HG03196 (cell line): Measurements from ENCODE around the gene COBL.

ENCODE experiments used
- ATAC-seq: cut with Tn5 transposase; IDR thresholded peaks from one replicate; pipeline ENCODE4 v1.9.1; 2021; ENCODE audit not compliant: unreplicated experiment

Gene COBL

DNA sequence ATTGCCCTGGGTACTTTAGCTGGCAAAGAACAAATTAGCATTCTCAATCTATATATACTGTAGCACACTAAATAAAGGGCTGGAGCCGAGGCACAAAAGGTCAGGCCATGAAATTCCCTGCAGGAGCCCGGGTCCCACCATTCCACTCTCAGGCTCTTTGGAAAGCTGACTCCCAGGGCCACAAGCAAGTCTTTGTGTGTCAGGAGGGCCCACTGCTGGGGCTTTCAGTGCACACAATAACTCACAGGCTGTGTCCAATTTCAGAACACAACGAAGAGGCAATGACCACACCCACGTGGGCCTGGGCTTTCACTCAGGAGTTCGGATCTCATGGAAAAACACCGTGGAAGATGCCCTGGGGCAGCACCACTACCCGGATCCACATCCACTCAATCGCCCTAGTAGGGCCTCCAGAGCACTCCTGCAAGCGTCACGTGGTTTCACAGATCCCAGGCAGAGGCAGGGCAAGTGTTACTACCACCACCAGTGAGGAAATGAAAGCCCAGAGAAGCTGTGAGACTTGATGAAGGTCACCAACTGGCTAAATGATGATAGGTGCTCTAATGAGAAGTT lies 60.3 kb downstream of the COBL start:
- no peak for ATAC-seq

DNA sequence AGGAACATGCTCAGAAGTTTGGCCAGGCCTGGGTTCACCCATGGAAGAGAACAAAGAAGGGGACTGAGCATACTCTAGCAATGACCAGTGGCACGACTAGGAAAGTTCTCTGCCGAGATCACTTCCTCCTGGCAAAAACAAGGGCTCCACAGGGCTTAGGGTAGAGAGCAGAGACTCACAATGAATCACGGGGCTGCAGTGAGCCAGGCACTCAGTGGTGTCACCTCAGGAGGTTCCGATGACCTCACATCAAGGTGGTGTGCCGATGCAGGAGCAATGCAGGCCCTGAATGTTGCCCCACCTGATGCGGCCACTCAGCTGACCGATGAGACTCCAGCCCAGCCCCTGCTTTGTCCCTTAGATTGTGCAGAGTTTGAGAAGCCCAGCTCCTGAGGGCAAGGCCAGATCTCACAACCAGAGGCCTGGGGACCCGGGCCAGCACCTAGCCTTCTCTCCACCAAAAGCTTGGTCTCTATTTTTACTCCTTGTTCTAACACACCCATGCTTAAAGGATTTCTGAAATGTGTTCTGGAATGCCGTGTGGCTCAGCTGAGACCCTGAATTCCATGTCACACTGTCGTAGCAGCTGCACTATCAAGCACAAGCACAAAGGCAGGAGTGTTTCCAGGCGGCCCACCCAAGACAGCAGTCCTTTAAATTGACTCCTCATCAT lies 60.9 kb downstream of the COBL start:
- no peak for ATAC-seq

DNA sequence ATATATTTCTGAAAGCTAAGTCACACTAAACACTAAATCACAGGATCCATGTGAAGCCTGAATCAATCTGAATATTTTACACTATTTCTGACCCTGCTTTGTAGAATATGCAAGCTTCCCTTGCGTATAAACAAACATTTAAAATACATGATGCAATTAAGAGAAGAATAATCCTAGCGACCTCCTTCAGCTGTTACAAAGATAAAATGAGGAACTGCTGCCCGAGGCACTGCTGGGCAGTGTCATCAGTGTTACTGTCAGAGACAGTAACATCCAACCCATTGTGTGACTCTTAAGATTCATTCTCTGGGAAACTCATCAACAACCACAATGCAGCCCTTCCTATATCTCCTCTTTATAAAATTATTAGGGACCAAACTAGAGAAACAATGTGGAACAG lies 61.6 kb downstream of the COBL start:
- ATAC-seq = no peak

DNA sequence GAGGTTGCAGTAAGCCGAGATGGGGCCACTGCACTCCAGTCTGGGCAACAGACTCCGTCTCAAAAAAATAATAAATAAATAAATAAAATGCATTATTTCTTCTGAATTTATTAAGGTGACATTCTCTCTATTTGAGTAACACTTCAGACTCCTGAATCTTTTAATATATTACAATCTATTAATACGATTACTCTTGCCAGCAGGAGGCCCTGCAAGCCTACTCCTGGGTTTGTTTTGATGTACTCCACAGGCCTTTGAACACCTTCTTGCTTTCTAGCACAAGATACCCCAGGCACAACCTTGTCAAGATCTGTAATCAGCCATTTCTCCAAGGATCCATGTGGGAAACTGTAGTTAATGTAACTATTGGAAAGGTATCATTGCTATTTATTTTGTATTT lies 63.5 kb downstream of the COBL start:
- no peak for ATAC-seq

DNA sequence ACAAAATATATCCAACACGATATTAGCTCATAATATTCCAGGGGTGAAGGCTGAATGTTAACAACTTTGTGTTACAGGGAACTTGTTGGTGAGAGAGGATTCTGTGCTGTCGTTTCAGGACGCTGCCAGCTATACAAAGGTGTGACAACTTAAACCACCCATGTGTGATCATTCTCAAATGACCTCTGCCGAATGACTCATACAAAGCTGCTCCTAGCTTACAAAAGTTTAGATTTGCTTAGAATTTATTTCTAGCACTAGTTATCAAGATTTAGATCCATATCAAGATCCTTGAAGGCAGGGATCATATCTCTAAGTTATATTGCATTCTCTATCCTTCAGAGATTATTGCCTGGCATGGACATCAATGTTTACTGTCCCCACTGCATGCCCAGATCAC lies 65.3 kb downstream of the COBL start:
- ATAC-seq = no peak

DNA sequence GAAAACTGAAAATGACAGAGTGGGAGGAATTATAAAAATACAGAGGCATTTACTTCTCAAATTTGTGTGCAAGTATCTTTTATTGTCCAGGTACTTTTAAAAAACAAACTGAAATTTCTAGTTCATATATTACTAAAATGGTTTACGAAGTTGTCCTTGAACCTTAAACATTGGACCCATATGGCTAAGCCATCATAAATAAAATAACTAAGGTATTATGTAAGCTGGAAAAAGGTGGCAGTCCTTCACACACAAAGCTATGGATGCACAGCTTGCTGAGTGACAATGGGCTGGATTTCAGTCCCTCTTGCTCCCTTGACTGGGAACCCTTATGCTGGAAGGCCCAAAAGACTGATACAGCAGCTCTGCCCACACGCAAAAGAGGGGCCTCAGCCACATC lies 66.1 kb downstream of the COBL start:
- no peak for ATAC-seq

DNA sequence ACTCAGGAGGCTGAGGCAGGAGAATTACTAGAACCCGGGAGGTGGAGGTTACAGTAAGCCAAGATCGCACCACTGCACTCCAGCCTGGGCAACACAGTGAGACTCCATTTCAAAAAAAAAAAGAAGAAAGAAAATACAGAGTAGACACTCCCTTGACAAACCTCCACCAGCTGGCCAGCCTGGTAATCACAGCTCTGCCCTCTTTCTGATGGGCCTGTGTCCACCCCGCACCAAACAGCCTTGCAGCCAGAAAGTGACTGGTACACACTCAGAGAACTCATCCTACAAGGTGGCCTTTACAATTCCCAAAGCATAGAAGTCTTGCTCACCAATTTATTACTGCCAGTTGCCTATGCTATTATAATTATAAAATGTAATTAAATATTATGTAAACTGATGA lies 66.6 kb downstream of the COBL start:
- no peak for ATAC-seq

DNA sequence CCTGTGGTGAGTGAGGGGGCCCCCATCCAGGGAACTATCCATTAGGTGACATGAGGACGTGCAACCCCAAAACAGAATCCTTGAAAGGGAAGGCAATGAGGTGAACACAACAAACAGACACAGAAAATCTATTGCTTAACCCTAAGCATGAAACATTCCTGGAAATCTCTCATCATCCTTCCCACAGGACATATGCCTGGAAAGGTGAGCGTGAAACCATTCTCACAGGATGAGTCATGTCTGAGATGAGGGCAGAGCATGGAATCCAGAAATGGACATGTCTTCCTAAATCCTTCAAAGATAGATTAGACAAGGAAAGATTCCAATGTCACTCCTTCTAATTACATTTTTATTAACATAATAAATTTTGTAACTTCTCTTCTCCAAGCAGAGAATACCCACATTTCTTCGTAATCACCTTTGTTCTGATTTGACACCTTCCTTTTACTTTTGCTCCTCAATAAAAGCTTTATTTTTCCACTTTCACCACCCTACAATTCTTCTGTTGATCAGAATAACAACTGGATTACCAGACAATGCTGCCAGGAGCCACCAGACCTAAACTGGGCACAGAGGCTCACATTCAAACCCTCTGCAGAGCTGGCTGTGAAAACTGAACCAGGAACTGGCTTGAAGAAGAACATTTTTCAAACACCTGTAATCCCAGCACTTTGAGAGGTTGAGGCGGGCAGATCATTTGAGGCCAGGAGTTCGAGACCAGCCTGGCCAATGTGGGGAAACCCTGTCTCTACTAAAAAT lies 67.2 kb downstream of the COBL start:
- ATAC-seq = no peak

DNA sequence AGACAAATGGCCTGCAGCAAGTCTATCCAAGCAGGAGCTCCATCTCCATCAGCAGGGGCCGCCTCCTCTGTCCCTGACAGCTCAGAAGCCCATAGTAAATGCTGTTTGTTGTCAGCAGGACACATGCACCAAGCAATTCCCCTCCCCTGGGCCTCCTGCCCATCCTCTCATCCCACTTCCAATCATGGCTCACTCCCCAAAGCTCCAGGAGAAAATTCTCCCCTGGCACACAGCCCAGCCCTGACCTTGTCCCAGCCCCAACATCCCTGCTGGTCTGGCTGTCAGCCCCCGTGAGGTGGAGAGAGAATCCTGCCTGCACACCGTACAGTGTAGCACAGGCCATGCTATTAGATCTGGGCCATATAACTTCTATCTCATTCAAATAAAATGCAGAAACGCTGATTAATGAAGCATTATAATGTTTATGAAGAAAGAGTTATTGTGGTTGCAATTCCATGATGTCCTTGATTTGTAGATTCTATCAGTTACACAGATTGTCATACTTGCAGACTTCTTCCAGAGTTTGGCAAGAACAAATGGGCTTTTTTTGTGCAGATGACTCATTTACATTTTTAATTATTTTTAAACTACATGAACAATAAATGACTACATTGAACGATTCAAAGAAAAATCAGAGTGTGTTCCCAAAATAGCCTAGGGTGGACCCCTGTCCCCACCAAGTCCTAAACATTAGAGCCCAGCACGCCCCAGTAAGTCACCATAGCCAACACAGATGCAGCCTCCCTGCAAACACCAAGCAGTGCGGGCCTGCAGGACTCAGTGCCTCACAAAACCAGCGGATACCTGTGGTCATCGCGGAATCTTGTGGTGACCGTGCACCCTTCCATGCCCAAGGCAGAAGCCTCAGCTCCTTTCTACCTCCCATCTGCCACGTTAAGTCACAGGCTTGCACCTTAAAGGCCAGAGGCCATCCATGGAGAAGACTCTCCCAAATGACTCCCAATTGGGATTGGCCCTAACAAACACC lies 70.1 kb downstream of the COBL start:
- no peak for ATAC-seq

DNA sequence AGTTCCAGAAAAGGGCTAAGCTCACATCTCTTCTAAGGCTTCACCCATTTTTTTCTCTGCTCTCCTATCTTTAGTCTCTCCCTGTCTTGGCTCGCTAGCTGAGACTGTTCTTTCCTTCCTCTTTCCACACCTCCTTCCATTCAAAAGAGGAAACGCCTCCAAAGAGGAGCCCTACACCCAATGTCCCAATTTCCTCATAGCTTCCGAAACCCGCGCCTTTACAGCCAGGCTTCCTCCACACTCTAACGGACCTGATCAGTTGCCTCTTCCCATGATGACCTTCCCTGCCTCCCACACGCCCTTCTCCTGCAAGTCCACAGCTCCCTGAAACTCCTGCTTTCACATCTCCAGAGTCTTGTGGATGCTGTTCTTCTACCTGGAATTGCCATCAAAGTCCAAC lies 71.7 kb downstream of the COBL start:
- no peak for ATAC-seq

DNA sequence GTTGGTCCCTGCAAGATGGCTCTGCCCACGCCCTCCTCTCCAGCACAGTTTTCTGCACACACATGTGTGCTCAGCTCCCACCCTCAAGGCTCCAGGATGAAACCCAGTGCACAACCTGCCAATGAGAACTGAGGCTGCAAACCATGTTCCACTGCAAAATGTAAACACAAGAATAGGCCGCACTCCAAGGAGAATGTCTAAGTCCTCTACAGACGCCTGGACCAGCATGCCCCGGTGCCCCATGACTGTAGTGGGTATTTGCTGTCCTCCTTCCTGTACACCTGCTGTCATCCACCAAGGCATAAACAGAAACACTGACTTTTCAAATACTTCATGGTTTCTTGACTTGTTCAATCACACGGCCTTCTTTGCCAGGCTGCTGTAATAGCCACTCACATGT lies 72.6 kb downstream of the COBL start:
- no peak for ATAC-seq

DNA sequence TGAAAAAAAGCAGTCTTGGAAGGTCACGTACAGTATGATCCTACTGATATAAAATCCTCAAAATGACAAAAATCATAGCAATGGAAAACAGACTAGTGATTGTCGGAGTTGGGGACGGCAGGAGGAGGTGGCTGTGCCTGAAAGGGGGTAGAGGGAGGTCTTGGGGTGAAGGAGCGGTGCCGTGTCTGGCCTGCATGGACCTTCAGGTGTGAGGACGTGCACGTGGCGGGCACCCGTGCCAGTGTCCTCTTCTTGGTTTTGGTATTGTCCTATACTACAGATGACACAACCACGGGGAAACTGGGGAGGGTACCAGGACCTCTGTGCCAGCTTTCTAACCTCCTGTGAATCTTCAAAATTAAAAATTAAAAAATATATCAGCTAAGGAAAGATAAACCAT lies 73.0 kb downstream of the COBL start:
- no peak for ATAC-seq

DNA sequence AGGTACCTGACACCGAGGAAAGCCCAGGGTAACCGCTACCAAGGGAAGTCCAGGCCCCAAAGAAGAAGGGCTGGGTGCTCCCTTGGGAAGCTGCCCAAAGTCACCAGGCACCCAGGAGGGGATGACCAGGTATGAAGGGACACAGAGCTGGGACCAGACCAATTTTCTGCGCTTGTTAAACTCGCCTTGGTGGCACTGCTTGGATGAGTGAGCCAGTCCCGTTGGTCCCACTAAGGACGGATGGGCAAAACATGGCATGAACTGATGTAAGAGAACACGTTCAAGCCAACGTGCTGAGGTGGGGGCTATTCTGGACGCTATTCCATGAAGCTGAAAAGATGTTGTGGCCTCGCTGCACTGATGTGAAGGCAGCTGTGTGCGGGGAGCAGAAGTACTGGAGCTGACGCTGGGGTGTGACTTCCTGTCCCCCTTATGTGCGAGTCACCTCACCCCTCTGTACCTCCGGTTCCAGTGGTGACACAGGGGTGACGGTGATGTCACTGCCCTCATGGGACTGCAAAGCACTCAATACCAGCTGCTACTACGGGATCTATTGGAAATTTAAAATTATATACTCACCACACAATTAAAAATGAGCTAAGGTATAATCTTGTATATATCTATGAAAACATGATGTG lies 73.6 kb downstream of the COBL start:
- ATAC-seq = no peak

DNA sequence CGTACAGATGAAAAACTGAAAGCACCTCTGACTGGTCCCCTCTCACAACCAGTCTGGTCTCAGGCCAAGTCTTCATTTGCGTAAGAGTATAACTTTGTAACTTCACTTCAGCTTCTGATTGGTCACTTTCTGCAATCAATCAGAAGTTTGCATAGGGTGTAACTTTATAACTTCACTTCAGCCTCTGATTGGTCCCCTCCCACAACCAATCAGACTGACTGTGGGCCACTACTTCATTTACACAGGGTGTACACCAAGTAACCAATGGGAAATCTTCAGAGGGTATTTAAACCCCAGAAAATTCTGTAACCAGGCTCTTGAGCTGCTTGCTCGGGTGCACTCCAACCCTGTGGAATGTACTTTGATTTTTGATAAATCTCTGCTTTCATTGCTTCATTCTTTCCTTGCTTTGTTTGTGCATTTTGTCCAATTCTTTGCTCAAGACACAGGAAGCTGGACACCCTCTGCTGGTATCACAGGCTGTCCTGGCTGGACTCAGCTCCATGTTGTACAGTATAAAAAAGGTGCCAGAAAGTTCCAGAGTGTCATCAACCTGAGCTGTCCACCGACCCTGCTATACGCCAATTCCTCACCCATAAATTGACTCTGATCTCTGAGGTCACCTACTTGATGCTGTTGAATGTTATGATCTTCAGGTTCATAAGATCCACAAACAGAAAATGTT lies 74.5 kb downstream of the COBL start:
- ATAC-seq = no peak

DNA sequence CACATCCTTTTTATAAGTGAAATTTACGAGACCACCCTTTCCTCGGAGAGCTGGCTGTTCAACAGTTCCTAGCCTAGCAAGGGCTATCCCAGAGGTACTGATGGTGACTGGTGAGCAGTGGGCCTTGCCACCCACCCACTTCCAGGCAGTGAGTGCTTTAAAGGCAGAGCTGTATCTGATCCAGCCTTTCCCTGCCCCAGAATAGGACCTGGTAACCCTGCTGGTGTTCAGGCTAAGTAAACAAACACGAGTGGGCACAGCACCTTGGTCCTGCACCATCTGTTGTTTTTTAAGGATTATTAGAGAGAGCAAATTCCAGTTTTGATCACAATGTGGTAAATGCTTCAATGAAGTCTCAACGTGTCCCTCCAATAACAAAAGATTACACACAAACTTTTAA lies 75.7 kb downstream of the COBL start:
- no peak for ATAC-seq

DNA sequence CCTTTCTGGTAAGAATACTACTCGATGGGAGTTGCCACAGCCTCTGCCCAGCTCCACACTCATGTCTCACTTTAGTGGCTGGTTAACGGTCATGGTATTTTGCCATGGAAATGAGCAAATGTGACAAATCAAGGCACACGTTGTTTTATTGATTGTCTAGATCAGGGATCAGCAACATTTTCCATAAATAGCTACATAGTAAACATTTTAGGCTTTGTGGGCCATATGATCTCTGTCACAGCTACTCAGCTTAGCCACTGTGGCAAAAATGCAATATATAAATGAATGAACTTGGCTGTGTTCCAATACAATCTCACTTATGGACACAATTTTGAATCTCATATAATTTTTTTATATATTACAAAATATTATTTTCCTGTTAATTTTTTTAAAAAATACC lies 76.9 kb downstream of the COBL start:
- ATAC-seq = no peak

DNA sequence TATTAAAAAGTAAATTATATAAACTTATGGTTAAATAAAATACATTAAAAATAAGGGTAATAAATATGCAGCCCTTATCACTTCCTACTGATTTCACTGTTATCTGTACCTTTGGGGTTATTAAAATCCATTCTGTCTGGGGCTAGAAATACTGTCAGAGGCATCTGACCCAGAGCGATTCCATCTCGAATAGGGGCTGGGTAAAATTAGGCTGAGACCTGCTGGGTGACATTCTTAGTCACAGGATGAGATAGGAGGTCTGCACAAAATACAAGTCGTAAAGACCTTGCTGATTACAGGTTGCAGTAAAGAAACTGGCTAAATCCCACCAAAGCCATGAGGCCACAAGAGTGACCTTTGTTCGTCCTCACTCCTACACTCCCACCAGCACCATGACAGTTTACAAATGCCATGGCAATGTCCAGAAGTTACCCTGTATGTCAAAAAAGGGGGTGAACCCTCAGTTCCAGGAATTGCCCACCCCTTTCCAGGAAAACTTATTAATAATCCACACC lies 77.6 kb downstream of the COBL start:
- ATAC-seq = no peak

DNA sequence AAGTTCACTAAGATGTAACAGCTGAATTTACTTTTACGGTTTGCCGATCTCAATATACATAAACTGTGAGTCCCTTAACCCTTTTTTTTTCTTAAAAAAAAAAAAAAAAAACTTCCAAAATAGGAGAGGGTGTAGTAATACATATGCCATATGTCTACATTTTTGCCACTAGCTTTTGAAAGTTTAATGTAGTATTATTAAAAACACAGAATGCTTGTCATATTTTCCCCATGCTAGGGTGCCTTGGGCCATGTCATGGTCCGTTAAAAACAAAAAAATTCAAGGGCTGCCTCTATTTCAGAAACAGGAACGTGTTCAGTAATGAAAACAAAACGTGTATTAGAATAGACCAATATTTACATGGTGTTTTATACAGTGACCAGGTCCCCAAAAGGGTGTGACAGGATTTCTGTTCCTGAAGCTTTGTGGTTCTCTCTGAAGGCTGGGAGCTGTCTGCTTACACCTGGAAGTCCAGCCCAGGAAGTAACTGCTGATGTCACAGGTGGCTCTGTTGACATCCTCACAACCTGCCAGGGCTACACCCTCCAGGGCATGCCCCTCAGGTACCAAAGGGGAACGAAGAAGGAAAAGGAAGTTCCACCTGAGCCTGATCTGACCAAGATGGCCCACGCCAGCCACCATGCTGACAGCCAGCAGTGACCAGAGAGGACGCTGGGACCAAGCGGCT lies 79.0 kb downstream of the COBL start:
- ATAC-seq = no peak

DNA sequence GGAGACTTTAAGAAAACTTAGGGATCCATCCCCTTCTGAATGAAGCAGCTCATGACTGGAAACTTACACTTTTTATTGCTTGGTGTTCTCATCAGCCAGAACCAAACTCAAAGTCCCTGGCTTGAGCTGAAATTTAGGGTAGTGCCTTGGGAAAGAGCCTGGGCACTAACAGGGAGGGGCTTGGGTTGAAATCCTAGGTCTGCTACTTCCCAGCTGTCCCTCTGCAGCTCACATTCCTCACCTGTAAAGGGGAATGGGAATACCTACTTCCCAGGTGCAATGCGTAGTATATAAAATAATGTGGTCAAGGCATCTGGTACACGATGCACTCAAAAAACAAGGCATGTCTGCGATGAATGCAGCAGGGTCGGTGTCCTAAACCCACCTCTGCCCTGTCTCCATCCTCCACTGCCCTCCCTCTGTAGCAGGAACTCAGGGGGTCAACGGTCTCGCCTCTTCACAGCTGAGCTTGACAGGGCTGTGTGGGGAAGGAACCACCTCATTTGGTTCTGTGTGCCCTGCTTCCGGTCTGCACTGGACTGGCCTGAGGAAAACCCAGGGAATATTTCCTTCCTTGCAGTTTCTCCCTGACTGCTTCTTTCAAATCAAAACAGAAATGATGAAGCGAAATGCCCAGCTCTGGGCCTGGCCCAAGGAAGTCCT lies 80.0 kb downstream of the COBL start:
- ATAC-seq = no peak
